ENCODE data around the gene GLDN. TPM values are rescaled to one million over a fixed set of nuclear protein-coding genes. Genes with fewer than 3 reads are reported as not detected.
A peak's percentile ranks its signal among the peaks of the same experiment; 100 is the strongest.

The GLDN gene
- total and polyA plus RNA-seq, 7 donors, result 0.46 to 5.5 (median 1.4) TPM; not detected in 1

GRCh38 chr15:51378406-51378805 is 37.0 kb downstream of the GLDN start:
- H3K4me3 ChIP-seq, result no peak overlapping the region
- WGBS, 2 donors, result 75 to 91% methylated on average over 4 of the region's 4 CpGs
- H3K27ac ChIP-seq, result no peak overlapping the region
- H3K27me3 ChIP-seq, result no peaks in the 10 kb centered on the region
- DNase-seq, result no peak
- intact Hi-C loops (cut with DNase I), result no loop called here
- H3K36me3 ChIP-seq, result no peaks in the 10 kb centered on the region
- no peak for TF ChIP-seq POLR2AphosphoS5 (IDR thresholded peaks at IDR 0.05)
- no peak for TF ChIP-seq CTCF (IDR thresholded peaks at IDR 0.05)
- no peak for TF ChIP-seq POLR2A (IDR thresholded peaks at IDR 0.05)
- TF ChIP-seq EP300 (IDR thresholded peaks at IDR 0.05), result no peak
- H3K9me3 ChIP-seq, result no peaks in the 10 kb centered on the region
- peaks cover 0 to 4% (median 0%) of the 10 kb centered on the region in 4 donors for H3K4me1 ChIP-seq

GRCh38 chr15:51379390-51379789 is 37.9 kb downstream of the GLDN start:
- WGBS, 2 donors, result 81 to 86% methylated on average over 4 of the region's 4 CpGs
- H3K36me3 ChIP-seq, result no peaks in the 10 kb centered on the region
- peaks cover 0 to 4% (median 0%) of the 10 kb centered on the region in 4 donors for H3K4me1 ChIP-seq
- no peaks in the 10 kb centered on the region for H3K9me3 ChIP-seq
- TF ChIP-seq CTCF (IDR thresholded peaks at IDR 0.05), result no peak
- no peak for TF ChIP-seq POLR2A (IDR thresholded peaks at IDR 0.05)
- no peak for TF ChIP-seq POLR2AphosphoS5 (IDR thresholded peaks at IDR 0.05)
- TF ChIP-seq EP300 (IDR thresholded peaks at IDR 0.05), result no peak
- no peak for DNase-seq
- H3K27me3 ChIP-seq, result no peaks in the 10 kb centered on the region
- no peak overlapping the region for H3K27ac ChIP-seq
- no peak overlapping the region for H3K4me3 ChIP-seq
- intact Hi-C loops (cut with DNase I), result no loop called here

- TF ChIP-seq POLR2AphosphoS5 (IDR thresholded peaks at IDR 0.05) (no peak), CTCF (IDR thresholded peaks at IDR 0.05) (peak; percentile 71 to 96 (median 80))
- Histone ChIP-seq H3K4me1 (peaks cover 0 to 4% (median 0%) of the 10 kb centered on the region in 4 donors), H3K9me3 (no peaks in the 10 kb centered on the region), H3K36me3 (no peaks in the 10 kb centered on the region), H3K27me3 (no peaks in the 10 kb centered on the region), H3K27ac (no peak overlapping the region), H3K4me3 (no peak overlapping the region)
- DNase-seq, result peak; percentile 72
- 28 to 32% methylated on average over 14 of the region's 14 CpGs for WGBS, 2 donors
- intact Hi-C loops (cut with DNase I), result loop anchor here (1.0 to 5.0 kb wide), 2 partner anchors 100 to 219 kb away; no protein-coding TSS in a partner anchor
Observed at GRCh38 chr15:51380999-51381806, 39.7 kb downstream of the GLDN start.

- TF ChIP-seq EP300 (IDR thresholded peaks at IDR 0.05) (no peak), CTCF (IDR thresholded peaks at IDR 0.05) (peak in 1 of 4 experiments; percentile 21)
- Histone ChIP-seq H3K27me3 (no peaks in the 10 kb centered on the region), H3K27ac (no peak overlapping the region), H3K9me3 (no peaks in the 10 kb centered on the region), H3K36me3 (no peaks in the 10 kb centered on the region), H3K4me3 (no peak overlapping the region), H3K4me1 (peaks cover 0 to 4% (median 0%) of the 10 kb centered on the region in 4 donors)
- intact Hi-C loops (cut with DNase I), result loop anchor here (5.0 kb wide), 1 partner anchor 220 kb away; no protein-coding TSS in a partner anchor
- no peak for DNase-seq
- 14 to 26% methylated on average over 4 of the region's 4 CpGs for WGBS, 2 donors
Observed at GRCh38 chr15:51382787-51383186, 41.3 kb downstream of the GLDN start.

Measured in sigmoid colon (tissue), 7 donors.